IPS-18c (cell line): ENCODE results near the gene FOXK2.

Experiments
- H3K4me3 ChIP-seq: 2 replicates; pipeline ENCODE4 v1.7.0; 2013; ENCODE audit warnings: low read depth, mild to moderate bottlenecking, low read length, moderate library complexity; ENCODE audit not compliant: insufficient read depth
- H3K9me3 ChIP-seq: one replicate; pipeline ENCODE4 v1.6.1; 2013; ENCODE audit warnings: mild to moderate bottlenecking, low read length, moderate library complexity; ENCODE audit not compliant: control insufficient read depth, insufficient read depth

The FOXK2 gene

DNA sequence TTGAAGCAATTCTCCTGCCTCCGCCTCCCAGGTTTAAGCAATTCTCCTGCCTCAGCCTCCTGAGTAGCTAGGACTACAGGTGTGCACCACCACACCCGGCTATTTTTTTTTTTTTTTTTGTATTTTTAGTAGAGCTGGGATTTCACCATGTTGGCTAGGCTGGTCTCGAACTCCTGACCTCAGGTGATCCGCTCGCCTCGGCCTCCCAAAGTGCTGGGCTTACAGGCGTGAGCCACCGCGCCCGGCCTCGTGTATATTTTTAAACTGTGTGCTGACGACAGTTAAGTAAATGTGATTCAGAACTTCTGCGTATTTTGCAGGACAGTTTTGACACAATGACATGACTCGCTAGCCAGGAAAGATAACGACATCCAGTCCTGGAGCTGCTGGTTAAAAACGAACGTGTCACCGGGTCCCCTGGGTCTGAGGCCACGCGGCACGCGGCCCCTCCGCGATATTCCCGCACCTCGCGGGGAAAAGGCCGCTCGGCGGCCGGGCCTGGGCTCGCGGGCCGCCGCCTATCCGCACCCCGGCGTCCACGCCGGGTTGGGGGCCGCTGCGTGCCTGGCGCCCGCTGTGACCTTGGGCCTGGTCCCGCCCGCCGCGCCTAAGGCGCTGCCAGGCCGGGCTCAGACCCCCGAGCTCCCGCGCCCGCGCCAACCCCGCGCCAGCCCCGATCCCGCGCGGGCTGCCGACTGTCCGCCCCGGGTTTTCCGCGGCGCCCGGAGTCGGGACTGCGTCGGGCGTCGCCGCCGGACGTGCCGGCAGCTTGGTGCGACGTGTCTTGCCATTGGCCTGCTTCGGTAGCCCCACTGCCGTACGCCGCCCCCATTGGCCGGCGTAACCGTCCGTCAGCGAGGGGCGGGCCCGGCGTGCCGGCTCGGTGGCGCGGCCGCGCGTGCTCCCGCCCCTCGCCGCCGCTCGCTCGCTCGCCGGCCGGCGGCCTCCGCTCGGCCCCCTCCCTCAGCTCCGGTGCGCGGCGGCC is at the start of gene FOXK2:
FOXK2 (plus strand) TSS at position 907 of the 985 bp plus-strand sequence. CDS start 157 bp downstream, outside the sequence.
- H3K9me3 ChIP-seq, result no peaks in the 10 kb centered on the region
- H3K4me3 ChIP-seq, result peak within 1 kb of the TSS; percentile 75

DNA sequence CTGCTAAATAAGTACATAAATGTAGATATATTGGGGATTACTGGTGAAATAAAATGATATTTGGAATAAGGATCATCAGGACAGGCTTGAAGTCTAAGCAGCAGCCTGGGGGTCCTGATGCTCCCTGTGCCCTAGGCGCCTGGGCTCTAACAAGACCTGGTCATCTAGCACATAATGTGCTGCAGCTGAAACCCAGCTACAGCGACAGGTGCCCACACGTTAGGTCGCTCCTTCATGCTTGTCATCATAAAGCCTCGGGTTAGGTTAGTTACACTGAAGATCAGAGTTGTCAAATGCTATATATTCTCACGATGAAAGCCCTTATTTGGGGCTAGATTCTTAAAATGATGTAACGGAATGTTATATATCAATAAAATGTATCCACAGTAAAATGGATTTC is 49.5 kb upstream of the FOXK2 start:
- H3K9me3 ChIP-seq, result no peaks in the 10 kb centered on the region
- H3K4me3 ChIP-seq, result no peak overlapping the region

DNA sequence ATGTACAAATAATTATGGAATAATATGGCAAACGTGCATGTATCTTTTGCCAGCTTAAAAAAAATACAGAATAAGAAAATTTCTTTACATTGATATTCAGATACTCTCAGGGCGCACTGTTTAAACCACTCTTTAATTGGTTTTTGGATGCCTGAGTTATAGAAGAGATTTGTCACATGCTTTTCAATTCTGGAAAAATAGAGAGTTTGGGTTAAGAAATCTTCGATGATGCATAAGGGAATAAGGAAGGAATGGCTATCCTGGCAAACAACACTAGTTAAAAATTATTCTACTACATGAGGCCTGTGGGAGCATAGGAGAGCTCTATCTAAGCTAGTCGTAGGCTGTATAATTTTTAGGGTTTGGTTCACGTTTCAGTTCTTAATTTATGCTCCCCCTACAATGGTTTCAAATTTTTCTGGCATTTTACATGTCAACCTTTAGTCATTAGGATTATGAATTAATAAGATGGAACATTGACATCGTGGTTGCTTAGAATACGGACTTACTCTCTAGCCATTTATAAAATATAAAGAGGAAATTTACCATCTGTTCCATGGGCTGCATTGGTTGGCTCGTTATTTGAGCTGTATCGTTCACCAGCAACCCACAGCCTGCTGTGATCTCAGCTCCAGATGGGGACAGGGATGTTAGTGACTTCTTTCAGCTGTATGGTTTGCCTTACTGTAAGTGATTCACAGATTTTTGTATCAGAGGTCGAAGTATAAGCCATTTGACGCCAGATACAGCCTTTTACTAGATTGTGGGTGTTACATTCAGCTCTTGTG is 45.1 kb upstream of the FOXK2 start:
- H3K9me3 ChIP-seq, result no peaks in the 10 kb centered on the region

DNA sequence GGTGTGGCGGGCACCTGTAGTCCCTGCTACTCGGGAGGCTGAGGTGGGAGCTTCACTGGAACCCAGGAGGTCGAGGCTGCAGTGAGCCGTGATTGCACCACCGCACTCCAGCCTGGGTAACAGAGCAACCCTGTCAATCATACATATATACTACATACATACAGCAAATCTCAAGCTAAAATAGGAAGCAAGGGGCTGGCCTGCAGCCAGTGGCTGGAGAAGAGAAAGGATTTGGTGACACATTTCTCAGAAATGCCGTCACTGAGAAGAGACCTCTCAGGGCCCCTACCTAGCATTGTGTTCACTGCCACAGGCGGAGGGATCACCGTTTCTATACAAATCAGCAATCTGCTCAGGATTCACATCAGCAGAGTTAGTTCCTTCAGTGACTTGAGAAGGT is 44.1 kb upstream of the FOXK2 start:
- H3K4me3 ChIP-seq, result no peak overlapping the region
- no peaks in the 10 kb centered on the region for H3K9me3 ChIP-seq

More for the DNA sequence above, 45.1 kb upstream of the FOXK2 start:
- H3K4me3 ChIP-seq, result no peak overlapping the region

DNA sequence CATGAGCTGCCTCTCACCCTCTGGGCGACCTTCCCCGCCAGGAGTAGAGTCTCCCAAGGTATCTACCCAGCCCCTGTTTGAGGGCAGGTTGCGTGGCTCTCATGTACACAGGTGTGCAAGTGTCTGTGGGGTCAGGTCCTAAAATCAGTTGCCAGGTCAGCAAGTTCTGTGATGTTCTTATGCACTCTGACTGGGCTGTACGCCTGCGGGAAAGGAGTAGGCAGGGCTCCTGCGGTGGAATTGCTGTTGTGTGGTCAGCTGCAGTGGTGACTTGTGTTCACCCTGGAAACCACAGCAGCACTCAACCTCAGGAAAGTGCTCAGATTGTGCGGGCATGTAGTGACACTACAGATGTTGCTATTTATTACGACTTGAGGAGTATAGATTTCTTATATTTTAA is 41.6 kb upstream of the FOXK2 start:
- Histone ChIP-seq H3K9me3 (no peaks in the 10 kb centered on the region), H3K4me3 (no peak overlapping the region)

DNA sequence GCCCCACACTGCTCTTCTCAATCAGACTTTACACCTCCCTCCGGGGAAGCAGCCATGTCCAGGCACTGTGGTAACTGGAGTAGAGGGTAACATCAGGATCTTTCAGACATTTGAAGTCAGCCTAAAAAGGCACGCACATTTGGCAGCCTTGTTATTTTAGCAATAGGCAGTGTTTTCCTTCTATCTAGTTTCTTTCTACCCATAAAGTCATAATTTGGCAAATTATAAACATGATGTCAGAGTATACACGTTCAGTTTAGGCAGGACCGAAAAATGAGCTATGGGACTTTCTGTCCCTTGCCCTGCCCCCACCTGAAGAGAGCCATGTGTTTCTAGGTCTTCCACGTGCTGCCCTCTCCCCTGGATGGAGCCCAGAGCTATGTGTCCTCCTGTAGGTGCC is 39.9 kb upstream of the FOXK2 start:
- Histone ChIP-seq H3K4me3 (no peak overlapping the region), H3K9me3 (no peaks in the 10 kb centered on the region)

DNA sequence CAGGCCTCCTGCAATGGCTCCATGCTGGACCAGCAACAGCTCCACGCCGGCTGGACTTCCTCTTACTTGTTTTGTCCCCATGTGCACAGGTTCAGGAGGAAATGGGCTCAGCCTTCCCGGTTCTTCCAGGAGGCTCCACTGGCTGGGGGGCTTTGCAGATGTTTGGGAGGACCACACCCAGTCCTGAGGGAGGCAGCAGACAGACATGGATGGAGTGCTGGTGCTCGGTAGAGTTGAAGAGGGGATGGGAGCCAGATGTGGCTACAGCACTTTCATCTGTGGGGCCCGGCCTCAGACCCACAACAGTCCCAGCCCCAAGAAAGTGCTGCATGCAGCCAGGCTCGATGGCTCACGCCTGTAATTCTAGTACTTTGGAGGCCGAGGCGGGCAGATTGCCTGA is 39.2 kb upstream of the FOXK2 start:
- Histone ChIP-seq H3K9me3 (no peaks in the 10 kb centered on the region), H3K4me3 (no peak overlapping the region)

DNA sequence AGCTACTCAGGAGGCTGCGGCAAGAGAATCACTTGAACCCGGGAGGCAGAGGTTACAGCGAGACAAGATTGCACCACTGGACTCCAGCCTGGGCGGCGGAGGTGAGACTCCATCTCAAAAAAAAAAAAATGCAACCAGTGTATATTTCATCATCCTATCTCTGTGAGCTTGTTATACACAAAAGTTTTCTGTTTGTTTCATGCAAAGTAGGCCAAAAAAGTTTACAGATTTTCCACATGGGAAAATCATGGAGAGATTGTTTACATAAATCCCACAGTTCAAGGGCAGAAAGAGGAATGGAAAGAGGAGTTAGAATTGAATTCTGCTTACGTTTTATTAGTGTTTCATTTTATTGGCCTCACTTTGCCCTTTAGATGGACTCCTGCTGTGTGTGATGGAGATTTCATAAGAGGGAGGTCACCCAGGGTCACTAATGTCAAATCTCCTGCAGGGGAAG is 36.3 kb upstream of the FOXK2 start:
- Histone ChIP-seq H3K4me3 (no peak overlapping the region), H3K9me3 (peaks cover 3% of the 10 kb centered on the region)

DNA sequence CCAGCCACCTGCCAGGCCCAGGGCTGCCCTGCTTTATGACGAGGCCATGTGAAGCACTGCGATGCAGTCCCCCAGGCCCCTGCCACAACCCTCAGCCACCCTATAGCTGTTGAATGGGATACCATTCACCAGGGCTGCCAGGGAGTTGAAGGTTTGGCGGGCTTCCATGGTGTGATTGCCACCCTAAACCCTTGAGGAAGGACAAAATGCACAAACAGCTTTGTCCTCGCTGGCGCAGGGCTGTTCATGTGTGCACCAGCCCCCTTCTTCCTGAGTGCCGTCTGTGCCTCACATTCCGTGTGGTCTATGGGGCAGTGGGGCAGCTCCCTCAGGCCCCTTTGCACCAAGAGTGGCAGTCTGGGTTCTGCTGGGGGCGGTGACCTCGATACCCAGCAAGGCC is 35.7 kb upstream of the FOXK2 start:
- Histone ChIP-seq H3K9me3 (peaks cover 3% of the 10 kb centered on the region), H3K4me3 (no peak overlapping the region)

DNA sequence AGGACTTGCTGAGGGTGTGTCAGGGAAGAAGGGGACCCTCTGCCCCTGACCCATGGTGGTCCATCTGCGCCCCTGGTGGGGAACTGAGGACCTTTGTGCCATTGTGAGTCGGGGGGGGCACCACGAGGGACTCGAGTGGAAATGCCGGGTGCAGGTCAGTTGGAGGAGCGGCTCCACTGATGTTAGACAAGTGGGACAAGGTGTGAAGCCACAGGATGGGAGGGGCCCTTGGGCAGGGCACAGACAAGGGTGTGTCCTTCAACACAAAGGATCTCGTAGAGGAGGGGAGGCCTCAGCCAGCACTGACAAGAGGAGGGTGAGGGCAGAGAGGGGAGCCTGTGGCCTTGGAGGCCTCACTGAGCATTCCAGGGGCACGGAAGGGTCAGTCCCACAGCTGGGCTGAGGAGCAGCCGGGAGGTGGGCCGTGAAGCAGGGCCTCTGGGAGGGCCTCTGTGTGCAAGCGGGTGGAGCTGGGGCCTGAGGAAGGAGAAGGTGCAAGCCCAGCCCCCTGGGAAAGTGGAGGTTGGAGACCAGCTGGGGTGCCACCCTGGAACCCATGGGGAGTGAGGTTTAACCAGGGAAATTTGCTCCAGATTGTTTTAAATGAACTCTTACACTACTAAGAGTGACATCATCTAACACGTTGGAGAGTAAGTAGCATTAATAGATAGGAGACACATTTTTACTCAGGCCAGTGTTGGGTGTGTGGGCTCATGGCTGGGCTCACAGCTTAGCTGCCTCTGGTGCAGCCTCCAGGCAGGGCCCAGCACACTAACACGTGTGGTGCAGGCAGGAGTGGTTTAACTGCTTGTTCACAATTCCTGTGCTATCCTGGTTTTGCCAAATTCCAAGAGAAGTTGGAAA is 33.1 kb upstream of the FOXK2 start:
- Histone ChIP-seq H3K9me3 (peaks cover 6% of the 10 kb centered on the region), H3K4me3 (no peak overlapping the region)

DNA sequence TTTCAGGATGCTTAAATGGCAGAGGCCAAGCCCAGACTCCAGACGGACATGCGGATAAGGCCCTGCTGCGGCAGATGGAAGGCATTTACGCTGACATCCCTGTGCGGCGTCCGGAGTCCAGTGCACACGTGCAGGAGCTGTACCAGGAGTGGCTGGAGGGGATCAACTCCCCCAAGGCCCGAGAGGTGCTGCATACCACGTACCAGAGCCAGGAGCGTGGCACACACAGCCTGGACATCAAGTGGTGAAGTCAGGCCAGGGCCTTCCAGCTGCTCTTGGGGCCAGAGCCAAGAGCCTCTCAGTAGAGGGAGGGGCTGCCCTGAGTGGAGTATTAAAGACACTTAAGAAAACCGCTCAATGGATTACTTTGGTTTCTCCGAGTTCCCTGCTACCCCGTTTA is 31.6 kb upstream of the FOXK2 start:
- H3K9me3 ChIP-seq, result peaks cover 6% of the 10 kb centered on the region

DNA sequence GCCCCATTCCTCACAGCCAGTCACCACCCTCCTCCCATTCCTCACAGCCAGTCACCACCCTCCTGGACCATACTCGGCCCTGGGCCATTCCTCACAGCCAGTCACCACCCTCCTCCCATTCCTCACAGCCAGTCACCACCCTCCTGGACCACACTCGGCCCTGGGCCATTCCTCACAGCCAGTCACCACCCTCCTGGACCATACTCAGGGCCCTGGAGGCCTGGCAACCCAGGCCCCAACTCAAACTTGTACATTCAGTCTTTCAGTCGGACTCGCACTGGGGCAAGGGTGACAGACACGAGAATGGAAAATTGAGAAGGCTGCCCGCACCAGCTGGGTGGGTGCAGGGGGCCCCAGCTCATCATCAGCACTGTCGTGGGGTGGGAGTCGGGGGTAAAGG is 30.4 kb upstream of the FOXK2 start:
- Histone ChIP-seq H3K4me3 (no peak overlapping the region), H3K9me3 (peaks cover 6% of the 10 kb centered on the region)

More for the DNA sequence above, 31.6 kb upstream of the FOXK2 start:
- H3K4me3 ChIP-seq, result no peak overlapping the region

DNA sequence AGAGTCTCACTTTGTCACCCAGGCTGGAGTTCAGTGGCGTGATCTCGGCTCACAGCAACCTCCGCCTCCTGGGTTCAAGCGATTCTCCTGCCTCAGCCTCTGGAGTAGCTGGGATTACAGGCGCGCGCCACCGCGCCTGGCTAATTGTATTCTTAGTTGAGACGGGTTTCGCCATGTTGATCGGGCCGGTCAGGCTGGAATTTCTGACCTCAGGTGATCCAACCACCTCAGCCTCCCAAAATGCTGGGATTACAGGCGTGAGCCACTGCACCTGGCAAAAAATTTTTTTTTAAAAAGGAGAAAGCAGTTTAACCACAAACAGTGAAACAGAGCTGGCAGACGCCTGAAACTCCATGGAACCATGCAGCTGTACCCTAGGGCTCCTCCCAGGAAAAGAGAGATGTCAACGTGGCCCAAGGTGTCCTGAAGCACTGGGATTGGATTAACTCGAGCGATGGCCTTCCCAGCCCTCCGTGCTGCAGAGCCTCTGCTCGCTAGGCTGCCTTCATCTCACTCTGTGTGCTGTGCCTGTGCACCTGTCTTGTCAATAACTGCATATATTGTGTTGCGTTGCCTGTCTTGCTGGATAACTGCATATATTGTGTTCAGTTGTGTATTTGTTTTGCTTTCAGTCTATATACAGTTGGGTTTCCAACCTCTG is 29.6 kb upstream of the FOXK2 start:
- Histone ChIP-seq H3K9me3 (peaks cover 6% of the 10 kb centered on the region), H3K4me3 (no peak overlapping the region)

DNA sequence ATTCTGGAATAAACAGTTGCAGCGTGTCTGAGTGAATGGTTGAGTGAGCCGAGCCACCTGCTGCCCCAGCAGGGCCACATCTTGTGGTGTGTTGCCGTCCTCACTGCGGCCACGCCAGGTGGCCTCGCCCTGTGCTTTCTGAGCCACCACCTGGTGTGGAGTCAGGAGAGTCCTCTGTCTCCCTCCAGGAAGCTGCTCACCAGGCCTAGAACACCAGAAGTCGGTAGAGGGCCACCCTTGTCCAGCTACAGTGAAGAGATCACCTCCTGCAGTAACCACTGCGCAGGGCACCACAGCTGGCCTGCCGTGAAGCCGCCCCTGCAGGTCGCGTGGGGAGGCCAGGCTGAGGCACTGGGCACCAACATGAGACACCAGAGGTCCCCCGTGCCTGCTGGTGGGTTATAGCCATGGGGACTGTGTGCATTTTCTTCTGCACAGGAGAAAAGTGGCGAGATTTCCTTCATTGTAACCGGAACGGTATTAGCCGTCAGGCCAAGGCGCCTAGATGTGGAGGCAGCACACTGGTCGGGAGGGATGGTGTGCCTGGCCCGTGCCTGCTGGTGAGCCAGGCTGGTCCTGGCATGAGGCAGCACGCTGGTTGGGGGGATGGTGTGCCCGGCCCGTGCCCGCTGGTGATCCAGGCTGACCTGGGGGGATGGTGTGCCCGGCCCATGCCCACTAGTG is 28.9 kb upstream of the FOXK2 start:
- H3K9me3 ChIP-seq, result peaks cover 5% of the 10 kb centered on the region
- no peak overlapping the region for H3K4me3 ChIP-seq

DNA sequence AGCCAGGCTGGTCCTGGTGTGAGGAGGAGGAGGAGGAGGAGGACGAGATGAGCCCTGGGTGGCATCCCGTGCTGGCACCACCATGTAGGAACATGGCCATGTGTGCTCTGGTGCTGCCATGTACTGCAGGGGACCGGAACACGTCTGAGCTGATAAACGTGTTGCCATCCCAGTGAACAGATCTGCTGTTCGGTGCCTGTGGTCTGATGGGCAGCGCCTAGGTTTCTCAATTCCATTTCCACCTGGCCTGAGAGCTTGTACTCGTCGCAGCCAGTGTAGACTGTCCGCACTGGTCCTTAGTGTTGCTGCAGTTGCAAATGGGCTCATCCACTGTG is 28.4 kb upstream of the FOXK2 start:
- Histone ChIP-seq H3K4me3 (no peak overlapping the region), H3K9me3 (peaks cover 3% of the 10 kb centered on the region)

DNA sequence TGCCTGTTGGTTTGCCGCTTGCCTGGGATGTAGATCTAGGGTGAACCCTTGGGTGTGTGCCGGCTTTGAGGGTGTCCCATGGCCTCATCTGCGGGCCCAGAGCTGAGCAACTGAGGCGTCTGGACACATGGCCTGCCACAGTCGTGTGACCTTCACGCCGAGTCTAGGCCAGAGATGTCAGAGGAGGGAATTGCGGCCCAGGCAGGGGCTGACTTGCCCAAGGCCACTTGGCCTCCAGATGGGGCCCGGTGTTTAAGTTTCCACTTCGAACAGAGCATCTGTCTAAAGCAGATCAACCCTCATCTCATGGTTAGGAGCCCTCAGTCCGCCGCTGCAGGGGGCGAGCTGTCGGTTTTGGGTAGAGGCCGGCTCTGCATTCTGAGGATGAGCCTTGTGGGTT is 28.0 kb upstream of the FOXK2 start:
- Histone ChIP-seq H3K4me3 (no peak overlapping the region), H3K9me3 (peaks cover 4% of the 10 kb centered on the region)
